Body of pancreas (tissue), 4 donors: ENCODE results near the gene SLC12A9. TPM values are rescaled to one million over a fixed set of nuclear protein-coding genes. Genes with fewer than 3 reads are reported as not detected.

Experiments used
- ATAC-seq: fragments of 150-250 bp; one replicate; pipeline ENCODE4 v1.9.1; 2016
- DNase-seq, 4 donors: peaks; one replicate each; pipeline ENCODE4 v3.0.0-alpha.2; 2019
- H3K27ac ChIP-seq, 4 donors: fragments of 200-600 bp; sonication (generic); 1 replicate in 3 of 4; 2 replicates in 1 of 4; pipeline versions ENCODE4 v1.5.1 to v1.6.1; 2016 to 2019; ENCODE audit warnings: mild to moderate bottlenecking in 1 of 4, mixed read lengths in 1 of 4, moderate library complexity in 1 of 4
- H3K27me3 ChIP-seq, 2 donors: fragments of 200-600 bp; sonication (generic); one replicate each; pipeline ENCODE4 v1.6.0; 2016; ENCODE audit warnings: mild to moderate bottlenecking in 1 of 2
- H3K36me3 ChIP-seq, 2 donors: fragments of 200-600 bp; sonication (generic); replicated peaks in 1 of 2; 2 replicates each; pipeline ENCODE4 v1.5.1; 2016; ENCODE audit warnings: low read depth in 2 of 2; ENCODE audit not compliant: insufficient read depth in 1 of 2
- H3K4me1 ChIP-seq: fragments of 200-600 bp; sonication (generic); one replicate; pipeline ENCODE4 v1.6.0; 2016
- H3K4me3 ChIP-seq, 2 donors: fragments of 200-600 bp; sonication (generic); 1 replicate in 1 of 2; 2 replicates in 1 of 2; pipeline ENCODE4 v1.5.1; 2016 to 2019
- H3K9me3 ChIP-seq, 3 donors: fragments of 200-600 bp; sonication (generic); 1 replicate in 2 of 3; 2 replicates in 1 of 3; pipeline ENCODE4 v1.5.1; 2016
- POLR2A ChIP-seq, 3 donors: fragments of 450-650 bp; IDR thresholded peaks; one replicate each; pipeline ENCODE4 v1.6.1; 2016; ENCODE audit warnings: antibody characterized with exemption in 3 of 3, mild to moderate bottlenecking in 2 of 3
- WGBS, 2 donors: methylation state at CpG; one replicate each; pipeline ENCODE4 v1.1.5; 2017; 5-methylcytosine and 5-hydroxymethylcytosine counted together
- intact Hi-C: fragments of 100-400 bp; cut with DNase I; formaldehyde crosslinking; loops from one replicate; pipeline ENCODE4 v1.15.1; 2023
- total RNA-seq, 2 donors: library from RNA; depleted of rRNA; stranded (reverse); fragments of >200 nt; gene quantifications; one replicate each; pipeline ENCODE4 v1.1.0, GENCODE V29; 2016
- TF ChIP-seq, protein P1 (sequence below), 7 experiments: fragments of 450-650 bp in 4 of 7; fragments of 200-600 bp in 3 of 7; sonication (generic) in 3 of 7; IDR thresholded peaks; one replicate each; pipeline ENCODE4 v1.5.1; 2016 to 2019; ENCODE audit warnings: antibody characterized with exemption in 7 of 7

Gene SLC12A9
- 10 to 100 TPM; 12.7 to 38.9 TPM for total RNA-seq

- 0% methylated on average over 9 to 69 of the region's 71 CpGs for WGBS, 2 donors
- intact Hi-C loops, result loop anchor here (5.0 kb wide), 1 partner anchor 150 kb away; no protein-coding TSS in a partner anchor
- no peaks in the 10 kb centered on the region for H3K9me3 ChIP-seq
- no peaks in the 10 kb centered on the region for H3K36me3 ChIP-seq
- H3K27me3 ChIP-seq, result no peaks in the 10 kb centered on the region
- peaks cover 19% of the 10 kb centered on the region for H3K4me1 ChIP-seq
- TF ChIP-seq, protein P1, sequence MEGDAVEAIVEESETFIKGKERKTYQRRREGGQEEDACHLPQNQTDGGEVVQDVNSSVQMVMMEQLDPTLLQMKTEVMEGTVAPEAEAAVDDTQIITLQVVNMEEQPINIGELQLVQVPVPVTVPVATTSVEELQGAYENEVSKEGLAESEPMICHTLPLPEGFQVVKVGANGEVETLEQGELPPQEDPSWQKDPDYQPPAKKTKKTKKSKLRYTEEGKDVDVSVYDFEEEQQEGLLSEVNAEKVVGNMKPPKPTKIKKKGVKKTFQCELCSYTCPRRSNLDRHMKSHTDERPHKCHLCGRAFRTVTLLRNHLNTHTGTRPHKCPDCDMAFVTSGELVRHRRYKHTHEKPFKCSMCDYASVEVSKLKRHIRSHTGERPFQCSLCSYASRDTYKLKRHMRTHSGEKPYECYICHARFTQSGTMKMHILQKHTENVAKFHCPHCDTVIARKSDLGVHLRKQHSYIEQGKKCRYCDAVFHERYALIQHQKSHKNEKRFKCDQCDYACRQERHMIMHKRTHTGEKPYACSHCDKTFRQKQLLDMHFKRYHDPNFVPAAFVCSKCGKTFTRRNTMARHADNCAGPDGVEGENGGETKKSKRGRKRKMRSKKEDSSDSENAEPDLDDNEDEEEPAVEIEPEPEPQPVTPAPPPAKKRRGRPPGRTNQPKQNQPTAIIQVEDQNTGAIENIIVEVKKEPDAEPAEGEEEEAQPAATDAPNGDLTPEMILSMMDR (IDR thresholded peaks at IDR 0.05), result peak; percentile 84 to 97 (median 94)
- TF ChIP-seq POLR2A (IDR thresholded peaks at IDR 0.05), result peak in 2 of 3 donors; percentile 50 to 54
- peak; percentile 98 for ATAC-seq
- peak within 1 kb of the TSS; percentile 59 to 62 for H3K4me3 ChIP-seq
- peak within 1 kb of the TSS; percentile 14 to 69 (median 28) for H3K27ac ChIP-seq
- DNase-seq, result peak; percentile 86 to 91 (median 90)
Measured at GRCh38 chr7:100852048-100852872, at the start of gene SLC12A9. TSS of gene SLC12A9 (plus strand) at chr7:100852713. CDS start at chr7:100854198, 1,485 bp downstream.

DNA sequence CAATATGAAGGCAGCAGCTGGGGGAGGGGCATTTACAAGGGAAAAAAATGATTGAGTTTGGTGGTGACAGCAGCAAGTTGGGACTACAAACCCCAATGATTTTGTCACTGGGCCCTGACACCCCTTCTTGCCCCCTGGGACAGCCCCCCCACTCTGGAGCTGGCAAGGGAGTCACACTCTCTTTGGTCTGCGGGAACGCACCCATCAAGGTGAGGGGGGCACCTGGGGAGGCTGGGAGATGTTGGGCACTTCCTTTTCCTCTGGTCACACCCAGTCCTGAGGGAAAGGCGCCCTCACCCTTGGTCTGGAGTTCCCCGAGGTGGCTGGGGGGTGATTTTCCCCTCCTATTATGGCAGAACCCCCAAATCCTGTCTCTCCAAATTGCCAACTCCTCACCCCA, 49.6 kb upstream of the SLC12A9 start:
- Histone ChIP-seq H3K4me3 (no peak overlapping the region), H3K27me3 (no peaks in the 10 kb centered on the region), H3K9me3 (no peaks in the 10 kb centered on the region), H3K36me3 (peaks cover 0 to 5% of the 10 kb centered on the region in 2 donors), H3K27ac (peak overlapping the region; percentile 63 to 78 (median 70)), H3K4me1 (peaks cover 52% of the 10 kb centered on the region)
- no peak for DNase-seq
- TF ChIP-seq, protein P1 (IDR thresholded peaks at IDR 0.05), result no peak
- no peak for TF ChIP-seq POLR2A (IDR thresholded peaks at IDR 0.05)
- ATAC-seq, result no peak
- 49 to 62% methylated on average over 2 to 4 of the region's 4 CpGs for WGBS, 2 donors
- intact Hi-C loops, result no loop called here

GRCh38 chr7:100803398-100804161, 48.9 kb upstream of the SLC12A9 start:
- intact Hi-C loops, result no loop called here
- no peak overlapping the region for H3K4me3 ChIP-seq
- DNase-seq (peak; percentile 55 to 91 (median 82)), ATAC-seq (peak; percentile 36)
- 20 to 51% methylated on average over 15 to 17 of the region's 19 CpGs for WGBS, 2 donors
- peaks cover 0 to 5% of the 10 kb centered on the region in 2 donors for H3K36me3 ChIP-seq
- peak in 1 of 3 donors; percentile 10 for TF ChIP-seq POLR2A (IDR thresholded peaks at IDR 0.05)
- TF ChIP-seq, protein P1 (IDR thresholded peaks at IDR 0.05), result no peak
- H3K9me3 ChIP-seq, result no peaks in the 10 kb centered on the region
- no peaks in the 10 kb centered on the region for H3K27me3 ChIP-seq
- H3K27ac ChIP-seq, result peak overlapping the region; percentile 63 to 78 (median 70)
- H3K4me1 ChIP-seq, result peaks cover 58% of the 10 kb centered on the region

- Histone ChIP-seq H3K4me3 (no peak overlapping the region), H3K27ac (no peak overlapping the region), H3K27me3 (no peaks in the 10 kb centered on the region), H3K9me3 (no peaks in the 10 kb centered on the region), H3K36me3 (peaks cover 0 to 5% of the 10 kb centered on the region in 2 donors), H3K4me1 (peaks cover 55% of the 10 kb centered on the region)
- ATAC-seq (no peak), DNase-seq (no peak)
- intact Hi-C loops, result no loop called here
- WGBS, 2 donors, result 89 to 94% methylated on average over 20 of the region's 22 CpGs
- TF ChIP-seq, protein P1 (IDR thresholded peaks at IDR 0.05), result no peak
- no peak for TF ChIP-seq POLR2A (IDR thresholded peaks at IDR 0.05)
Measured at GRCh38 chr7:100804681-100805431, 47.7 kb upstream of the SLC12A9 start.
